Esophagus (tissue), 2 donors: ENCODE results near the gene WNT4. TPM values are rescaled to one million over a fixed set of nuclear protein-coding genes. Genes with fewer than 3 reads are reported as not detected.
"Not testable (repeated sequence)": the region's sequence is repeated elsewhere in the genome, so short reads cannot be mapped to it uniquely, and the experiment has no call there.

ENCODE experiments used
- H3K27ac ChIP-seq, 2 donors: one replicate each; pipeline ENCODE4 v1.5.1; 2013; ENCODE audit warnings: low read depth in 2 of 2, mild to moderate bottlenecking in 2 of 2, inconsistent platforms in 1 of 2, low read length in 1 of 2, moderate library complexity in 1 of 2
- H3K27me3 ChIP-seq, 2 donors: one replicate each; pipeline ENCODE4 v1.6.1; 2013; ENCODE audit warnings: low read length in 2 of 2, control low read depth in 1 of 2, mild to moderate bottlenecking in 1 of 2; ENCODE audit not compliant: insufficient read depth in 2 of 2, control insufficient read depth in 1 of 2
- H3K36me3 ChIP-seq, 2 donors: one replicate each; pipeline ENCODE4 v1.6.1; 2013; ENCODE audit warnings: low read length in 1 of 2; ENCODE audit not compliant: control insufficient read depth in 2 of 2, insufficient read depth in 2 of 2
- H3K4me1 ChIP-seq, 2 donors: one replicate each; pipeline ENCODE4 v1.6.1; 2013; ENCODE audit warnings: low read length in 1 of 2; ENCODE audit not compliant: control insufficient read depth in 2 of 2, insufficient read depth in 2 of 2
- H3K4me3 ChIP-seq, 2 donors: one replicate each; pipeline ENCODE4 v1.5.1; 2013; ENCODE audit warnings: low read length in 2 of 2, mild to moderate bottlenecking in 2 of 2, low read depth in 1 of 2, moderate library complexity in 1 of 2
- H3K9me3 ChIP-seq, 2 donors: one replicate each; pipeline ENCODE4 v1.6.1; 2013; ENCODE audit warnings: mild to moderate bottlenecking in 2 of 2, low read depth in 1 of 2, low read length in 1 of 2, moderate library complexity in 1 of 2; ENCODE audit not compliant: control insufficient read depth in 2 of 2, insufficient read depth in 1 of 2
- WGBS, 2 donors: extraction: QIAGEN DNeasy Blood & Tissue Kit; methylation state at CpG; one replicate each; pipeline ENCODE4 v1.1.7; 2013; 5-methylcytosine and 5-hydroxymethylcytosine counted together
- polyA plus RNA-seq, 2 donors: library from polyadenylated mRNA; stranded (reverse); fragments of 200-250 nt; gene quantifications; one replicate each; pipeline ENCODE4 v1.2.3, GENCODE V29; 2013
- donor health status: healthy with polysubstance abuse.
- donor health status: Bipolar disorder and iron deficiency.

WNT4 gene
- polyA plus RNA-seq, 2 donors, result 9.4 to 15.6 TPM

DNA sequence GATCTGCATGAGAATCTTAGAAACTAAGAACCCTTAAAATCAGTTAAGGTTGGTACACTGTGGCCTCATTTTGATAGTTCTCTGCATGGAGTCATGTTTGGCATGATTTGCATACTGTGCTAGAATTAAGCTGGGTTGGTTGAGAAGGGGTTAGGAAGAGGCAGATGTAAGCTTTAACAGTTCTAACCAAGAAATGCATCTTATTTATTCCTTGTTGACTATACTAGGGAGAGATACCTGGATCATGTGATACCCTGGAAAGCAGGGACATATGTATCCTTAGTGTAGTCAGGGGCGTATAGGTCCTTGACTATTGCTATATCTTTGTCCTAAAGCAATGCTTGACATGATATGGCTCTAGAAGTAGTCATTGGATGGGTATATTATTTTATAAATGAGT, 49.4 kb downstream of the WNT4 start:
- H3K4me3 ChIP-seq, result no peak overlapping the region
- peaks cover 0 to 3% of the 10 kb centered on the region in 2 donors for H3K4me1 ChIP-seq
- no peak overlapping the region for H3K27ac ChIP-seq
- WGBS, 2 donors, result 88 to 97% methylated on average over 1 of the region's 1 CpG
- no peaks in the 10 kb centered on the region for H3K27me3 ChIP-seq
- H3K36me3 ChIP-seq, result peaks cover 0 to 7% of the 10 kb centered on the region in 2 donors
- H3K9me3 ChIP-seq, result no peaks in the 10 kb centered on the region

DNA sequence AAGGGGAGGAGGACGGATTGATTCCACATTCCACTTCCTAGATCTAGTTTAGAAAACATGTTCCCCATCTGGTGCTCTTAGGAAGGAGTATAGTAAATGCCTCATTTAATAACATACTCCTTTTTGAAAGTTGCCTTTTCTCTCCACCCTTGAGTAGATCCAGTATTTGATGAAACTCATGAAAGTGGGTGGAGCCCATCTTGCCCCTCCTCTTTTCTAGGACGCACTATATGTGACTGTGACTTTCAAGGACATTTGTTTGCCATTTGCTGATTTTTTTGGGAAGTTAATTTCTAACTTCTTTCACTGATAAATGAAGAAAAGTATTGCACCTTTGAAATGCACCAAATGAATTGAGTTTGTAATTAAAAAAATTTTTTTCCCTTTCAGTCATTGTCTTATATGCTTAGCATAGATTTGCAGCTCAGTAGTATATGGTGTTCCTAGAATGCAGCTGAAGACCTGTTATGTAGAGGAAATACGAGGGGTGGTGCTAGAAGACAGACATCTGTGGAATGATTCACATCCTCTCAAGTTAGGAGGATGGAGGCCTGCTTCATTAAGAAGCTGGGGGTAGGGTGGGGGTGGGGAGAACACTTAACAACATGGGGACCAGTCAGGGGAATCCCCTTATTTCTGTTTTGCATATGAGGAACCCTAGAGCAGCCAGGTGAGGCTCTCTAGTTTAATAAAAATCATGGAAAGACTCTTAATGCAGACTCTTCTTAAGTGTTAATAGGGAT, 50.7 kb downstream of the WNT4 start:
- 66 to 70% methylated on average over 3 of the region's 3 CpGs for WGBS, 2 donors
- H3K36me3 ChIP-seq, H3K4me3 ChIP-seq, H3K27me3 ChIP-seq, H3K27ac ChIP-seq, H3K9me3 ChIP-seq, H3K4me1 ChIP-seq: not testable (repeated sequence)

DNA sequence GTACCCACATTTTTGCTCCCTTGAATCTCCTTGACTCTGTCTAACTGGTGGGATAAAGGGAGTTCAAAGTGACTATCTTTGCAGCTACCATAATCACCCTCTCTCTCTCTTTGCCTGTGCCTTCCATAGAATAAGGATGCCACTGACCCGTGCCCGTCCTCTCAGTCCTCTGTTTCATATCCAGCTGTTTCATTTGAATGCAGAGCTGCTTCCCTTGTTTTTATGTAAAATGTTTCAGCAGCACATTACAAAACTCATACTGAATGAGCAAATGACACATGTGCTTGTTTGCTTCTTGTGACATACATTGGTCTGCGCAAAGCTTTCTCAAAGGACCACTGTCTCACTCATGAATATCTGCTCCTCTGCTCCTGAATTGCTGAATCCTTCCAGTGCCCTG, 52.0 kb downstream of the WNT4 start:
- Histone ChIP-seq H3K4me3 (no peak overlapping the region), H3K4me1 (peaks cover 0 to 3% of the 10 kb centered on the region in 2 donors), H3K9me3 (no peaks in the 10 kb centered on the region), H3K27ac (no peak overlapping the region), H3K27me3 (no peaks in the 10 kb centered on the region), H3K36me3 (peaks cover 0 to 2% of the 10 kb centered on the region in 2 donors)
- WGBS, 2 donors, result 79 to 80% methylated on average over 3 of the region's 3 CpGs

DNA sequence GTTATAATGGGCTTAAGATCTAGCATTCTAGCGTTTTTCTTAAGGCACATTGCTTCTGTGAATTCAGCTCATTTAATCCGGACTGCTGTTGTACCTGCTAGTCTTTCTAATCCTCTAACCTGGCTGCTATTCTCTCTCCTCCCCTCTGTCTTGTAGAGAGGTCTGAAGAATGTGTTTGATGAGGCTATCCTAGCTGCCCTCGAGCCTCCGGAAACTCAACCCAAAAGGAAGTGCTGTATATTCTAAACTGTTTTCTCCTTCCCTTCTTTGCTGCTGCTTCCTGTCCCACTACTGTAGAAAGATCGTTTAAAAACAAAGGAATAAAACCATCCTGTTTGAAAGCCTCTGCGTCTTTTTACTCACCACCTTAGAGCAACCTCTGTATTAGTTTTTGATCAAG, 53.1 kb downstream of the WNT4 start:
- Histone ChIP-seq H3K27ac (no peak overlapping the region), H3K36me3 (peaks cover 0 to 2% of the 10 kb centered on the region in 2 donors), H3K4me3 (no peak overlapping the region), H3K27me3 (no peaks in the 10 kb centered on the region), H3K9me3 (no peaks in the 10 kb centered on the region), H3K4me1 (peaks cover 0 to 3% of the 10 kb centered on the region in 2 donors)
- WGBS, 2 donors, result 17 to 24% methylated on average over 6 of the region's 6 CpGs

DNA sequence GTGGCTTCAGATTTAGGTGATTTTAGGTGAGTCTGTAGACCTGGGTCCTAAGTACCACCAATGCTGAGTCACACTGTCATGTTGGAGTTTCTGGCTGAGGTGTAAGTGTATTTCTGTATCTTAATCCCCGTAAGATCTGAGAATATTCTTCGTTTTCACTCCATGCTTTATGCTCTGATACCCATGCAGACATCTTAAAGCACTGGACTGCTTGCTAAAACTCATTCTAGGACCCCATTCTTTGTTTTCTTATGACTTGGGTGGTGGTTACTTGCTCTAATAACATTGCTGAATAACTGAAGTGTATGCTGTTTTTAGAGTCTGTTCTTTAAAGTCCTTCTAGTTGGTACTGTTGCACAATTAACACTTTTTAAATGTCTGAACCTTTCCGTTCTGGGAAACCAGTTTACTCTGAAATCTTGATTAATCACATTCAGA, 53.7 kb downstream of the WNT4 start:
- Histone ChIP-seq H3K36me3 (peaks cover 0 to 2% of the 10 kb centered on the region in 2 donors), H3K27me3 (no peaks in the 10 kb centered on the region), H3K4me1 (peaks cover 0 to 3% of the 10 kb centered on the region in 2 donors), H3K4me3 (no peak overlapping the region), H3K9me3 (no peaks in the 10 kb centered on the region), H3K27ac (no peak overlapping the region)
- WGBS, 2 donors, result 37 to 49% methylated on average over 3 of the region's 3 CpGs

DNA sequence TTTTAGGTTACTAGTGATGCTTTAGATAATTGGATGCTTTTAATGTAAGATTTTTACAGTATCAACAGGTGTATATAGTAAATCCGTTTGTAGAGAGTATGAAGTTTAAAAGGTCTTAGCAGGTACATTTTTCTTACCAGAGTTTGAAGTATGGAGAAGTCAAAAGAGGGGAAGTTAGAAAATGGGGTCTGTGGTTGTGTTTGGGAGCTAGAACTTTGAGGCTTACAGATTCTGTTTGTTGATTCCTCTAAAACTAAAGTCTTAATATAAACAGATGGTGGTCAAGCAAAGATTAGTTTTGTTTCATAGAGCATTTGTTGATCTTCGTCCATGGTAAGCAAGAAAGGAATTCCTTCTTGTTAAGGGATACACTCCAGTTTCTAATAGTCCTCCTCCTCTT, 54.6 kb downstream of the WNT4 start:
- WGBS, 2 donors, result 42 to 45% methylated on average over 2 of the region's 2 CpGs
- Histone ChIP-seq H3K27me3 (no peaks in the 10 kb centered on the region), H3K27ac (no peak overlapping the region)

DNA sequence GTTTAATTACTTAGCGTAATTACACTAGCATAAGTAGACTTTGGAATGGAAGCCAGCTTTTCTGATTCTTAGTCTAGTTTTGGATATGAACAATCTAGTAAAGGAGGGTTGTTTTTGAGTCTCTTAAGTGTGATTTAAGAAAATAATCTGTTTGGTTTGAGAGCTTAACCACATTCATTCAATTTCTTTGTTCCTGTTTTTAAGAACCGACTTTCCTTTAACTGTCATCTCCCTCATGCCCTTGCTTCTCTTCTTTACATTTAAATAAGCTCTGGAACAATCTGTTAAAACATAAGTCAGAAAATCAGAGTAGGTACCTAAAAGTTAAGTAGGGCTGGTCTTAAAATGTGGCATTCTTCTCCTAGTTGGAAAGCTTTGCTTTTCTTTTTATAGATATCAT, 62.7 kb downstream of the WNT4 start:
- Histone ChIP-seq H3K4me3 (no peak overlapping the region), H3K27ac (no peak overlapping the region), H3K27me3 (no peaks in the 10 kb centered on the region), H3K36me3 (peaks cover 3 to 4% of the 10 kb centered on the region in 2 donors), H3K9me3 (no peaks in the 10 kb centered on the region), H3K4me1 (peaks cover 0 to 4% of the 10 kb centered on the region in 2 donors)
- WGBS, 2 donors, result 80 to 96% methylated on average over 2 of the region's 2 CpGs

More for the DNA sequence above, 54.6 kb downstream of the WNT4 start:
- H3K4me1 ChIP-seq, result peaks cover 0 to 3% of the 10 kb centered on the region in 2 donors
- H3K4me3 ChIP-seq, result no peak overlapping the region
- no peaks in the 10 kb centered on the region for H3K9me3 ChIP-seq
- H3K36me3 ChIP-seq, result peaks cover 0 to 2% of the 10 kb centered on the region in 2 donors

DNA sequence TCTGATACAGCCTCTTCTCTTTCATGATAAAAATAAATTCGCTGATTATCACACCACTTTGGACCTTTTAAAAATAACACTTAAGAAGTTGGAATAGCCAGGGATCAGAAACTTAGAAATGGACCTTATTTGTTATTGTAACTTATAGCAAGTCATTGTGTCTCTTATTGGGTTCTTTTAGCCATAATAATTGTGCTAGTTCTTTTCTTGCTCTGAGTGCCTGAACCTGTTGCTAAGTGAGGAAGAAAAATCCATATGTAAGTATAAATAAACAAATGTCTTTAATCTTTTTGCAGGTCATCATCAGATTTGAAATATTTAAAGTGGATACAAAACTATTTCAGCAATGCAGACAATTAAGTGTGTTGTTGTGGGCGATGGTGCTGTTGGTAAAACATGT, 64.8 kb downstream of the WNT4 start:
- H3K4me3 ChIP-seq, result no peak overlapping the region
- H3K27me3 ChIP-seq, result no peaks in the 10 kb centered on the region
- 73 to 81% methylated on average over 2 of the region's 2 CpGs for WGBS, 2 donors
- H3K9me3 ChIP-seq, result no peaks in the 10 kb centered on the region
- H3K27ac ChIP-seq, result no peak overlapping the region
- peaks cover 3 to 4% of the 10 kb centered on the region in 2 donors for H3K36me3 ChIP-seq
- H3K4me1 ChIP-seq, result peaks cover 0 to 4% of the 10 kb centered on the region in 2 donors

DNA sequence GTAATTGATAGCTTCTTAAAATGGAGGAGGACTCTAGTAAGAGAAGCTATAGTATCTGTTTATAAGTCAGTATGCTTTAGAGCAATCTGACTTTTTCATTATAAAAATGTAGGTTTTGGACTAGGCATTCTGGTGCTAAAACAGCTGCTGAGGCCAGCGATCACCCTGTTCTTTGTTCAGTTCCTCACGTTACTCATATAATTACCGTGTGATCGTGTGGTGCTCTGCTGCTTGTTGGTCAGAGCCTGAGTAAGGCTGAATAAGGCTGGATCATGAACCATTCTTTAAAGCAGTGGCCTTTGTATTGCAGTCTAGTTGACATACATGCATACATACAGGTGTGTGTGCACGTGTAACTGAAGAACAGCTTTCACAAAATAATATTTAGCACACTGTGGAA, 65.2 kb downstream of the WNT4 start:
- Histone ChIP-seq H3K9me3 (no peaks in the 10 kb centered on the region), H3K36me3 (peaks cover 3 to 4% of the 10 kb centered on the region in 2 donors), H3K27me3 (no peaks in the 10 kb centered on the region), H3K4me3 (no peak overlapping the region), H3K4me1 (peaks cover 0 to 4% of the 10 kb centered on the region in 2 donors), H3K27ac (no peak overlapping the region)
- 27 to 37% methylated on average over 5 of the region's 5 CpGs for WGBS, 2 donors

DNA sequence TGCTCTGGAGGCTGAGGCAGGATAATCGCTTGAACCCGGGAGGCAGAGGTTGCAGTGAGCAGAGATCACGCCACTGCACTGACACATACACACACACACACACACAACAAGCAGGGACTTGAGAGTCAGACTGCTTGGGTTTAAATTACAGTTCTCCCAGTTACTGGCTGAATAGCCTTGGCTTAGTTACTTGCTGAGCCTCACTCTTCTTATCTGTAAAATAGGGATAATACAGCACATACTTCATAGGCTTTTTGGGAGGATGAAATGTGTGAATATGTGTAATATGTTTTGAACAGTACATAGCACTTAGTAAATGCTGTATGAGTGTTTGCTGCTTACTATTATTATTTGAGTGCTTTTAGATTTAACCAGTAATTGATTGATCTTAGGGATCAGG, 66.6 kb downstream of the WNT4 start:
- H3K36me3 ChIP-seq, result peaks cover 0 to 4% of the 10 kb centered on the region in 2 donors
- H3K4me3 ChIP-seq, result no peak overlapping the region
- no peaks in the 10 kb centered on the region for H3K27me3 ChIP-seq
- peaks cover 2 to 4% of the 10 kb centered on the region in 2 donors for H3K4me1 ChIP-seq
- 73 to 91% methylated on average over 3 of the region's 3 CpGs for WGBS, 2 donors
- peak overlapping the region in 1 of 2 donors; percentile 30 for H3K27ac ChIP-seq
- no peaks in the 10 kb centered on the region for H3K9me3 ChIP-seq
